Pancreas (tissue), 10 donors: Measurements from ENCODE around the gene DMAC2. TPM values are rescaled to one million over a fixed set of nuclear protein-coding genes. Genes with fewer than 3 reads are reported as not detected.
A peak's percentile ranks its signal among the peaks of the same experiment; 100 is the strongest.

ENCODE experiments used
- ATAC-seq, 4 donors: fragments of 200-7000 bp; cut with Tn5 transposase; one replicate each; pipeline versions ENCODE4 v1.8.0 to v1.9.1; 2020; ENCODE audit warnings: mild to moderate bottlenecking in 4 of 4, moderate library complexity in 4 of 4
- DNase-seq, 6 donors: peaks; one replicate each; pipeline ENCODE4 v3.0.0-alpha.2; 2020
- FAIRE-seq: peaks from 2 replicates; lab custom pipeline; 2012; peaks lifted over from hg19 to GRCh38; lab: Jason Lieb, UNC
- H3K27ac ChIP-seq, 4 donors: fragments of 200-600 bp; sonication (generic); 1 replicate in 3 of 4; 2 replicates in 1 of 4; pipeline versions ENCODE4 v1.5.0 to v1.8.0; 2020
- H3K27me3 ChIP-seq, 4 donors: fragments of 200-600 bp; one replicate each; pipeline ENCODE4 v1.8.0; 2021
- H3K36me3 ChIP-seq, 3 donors: fragments of 200-600 bp; sonication (generic) in 1 of 3; one replicate each; pipeline versions ENCODE4 v1.5.0 to v1.8.0; 2020 to 2021
- H3K4me1 ChIP-seq, 3 donors: fragments of 200-600 bp; one replicate each; pipeline ENCODE4 v1.8.0; 2021
- H3K4me3 ChIP-seq, 4 donors: fragments of 200-600 bp; sonication (generic) in 2 of 4; one replicate each; pipeline versions ENCODE4 v1.5.0 to v1.8.0; 2020 to 2021
- H3K9me3 ChIP-seq, 4 donors: fragments of 200-600 bp; one replicate each; pipeline ENCODE4 v1.8.0; 2021
- WGBS, 2 donors: extraction: QIAGEN DNeasy Blood & Tissue Kit; methylation state at CpG; one replicate each; pipeline ENCODE4 v1.1.7; 2013; 5-methylcytosine and 5-hydroxymethylcytosine counted together
- intact Hi-C, 3 donors: fragments of 100-400 bp; cut with DNase I; formaldehyde crosslinking; loops; one replicate each; pipeline versions ENCODE4 v1.11.1 to v1.14.2; 2022
- polyA plus RNA-seq, 2 donors: library from polyadenylated mRNA; stranded (reverse); fragments of 200-250 nt; gene quantifications; one replicate each; pipeline ENCODE4 v1.2.3, GENCODE V29; 2013
- total RNA-seq, 6 donors: library from RNA; stranded (reverse); fragmentation: NEBNext Ultra II Directional in 4 of 6; extraction: Animal tissue kit (Norgen Biotek cat#: 25700) in 4 of 6; gene quantifications; one replicate each; pipeline versions ENCODE4 v1.2.1 to v1.2.4, GENCODE V29; 2021 to 2023
- TF ChIP-seq, protein P1 (sequence below), 4 donors: fragments of 200-600 bp; sonication (generic) in 3 of 4; IDR thresholded peaks; one replicate each; pipeline versions ENCODE4 v1.5.0 to v1.8.0; 2021; ENCODE audit warnings: antibody characterized with exemption in 4 of 4
- donor health status: healthy with polysubstance abuse.
- donor health status: DM: no; HTN: no; CAD: no; lungs with moderate emphysema.
- donor health status: DM: no; HTN: no; CAD: no.
- donor health status: control.
- donor health status: control.
- donor health status: Bipolar disorder and iron deficiency.
- donor health status: DM: yes; HTN: yes; CAD: no.
- donor health status: DM: no; HTN: no; CAD: no.
- donor health status: DM: no; HTN: no; CAD: no.
- donor health status: DM: yes; HTN: yes; CAD: no.

The DMAC2 gene
- total and polyA plus RNA-seq, 8 donors, result 16.2 to 25.5 (median 23.9) TPM

DNA sequence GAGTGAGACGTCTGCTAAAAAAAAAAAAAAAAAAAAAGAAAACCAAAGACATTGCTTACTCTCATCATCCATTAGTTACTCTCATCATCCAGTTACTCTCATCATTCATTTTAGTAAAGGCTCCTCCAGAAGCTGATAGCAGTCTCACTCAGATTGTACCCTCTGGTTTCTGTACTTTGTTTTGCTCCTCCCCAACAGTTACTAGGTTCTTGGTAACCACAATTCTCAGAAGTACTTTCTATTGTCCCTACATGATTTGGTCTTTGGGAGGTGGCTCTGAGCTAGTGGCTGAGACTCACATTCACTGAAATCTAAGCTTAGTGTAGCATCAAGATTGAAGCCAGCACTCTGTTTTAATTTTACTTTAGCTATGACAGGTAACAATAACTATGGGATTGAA is 17.5 kb upstream of the DMAC2 start:
- Histone ChIP-seq H3K27ac (no peak overlapping the region), H3K4me3 (no peak overlapping the region), H3K4me1 (peaks cover 0 to 3% (median 0%) of the 10 kb centered on the region in 3 donors), H3K36me3 (no peaks in the 10 kb centered on the region), H3K27me3 (peaks cover 0 to 9% (median 0%) of the 10 kb centered on the region in 4 donors), H3K9me3 (no peaks in the 10 kb centered on the region)
- FAIRE-seq (no peak), ATAC-seq (no peak), DNase-seq (no peak)
- 50% methylated on average over 1 of the region's 1 CpG for WGBS, 2 donors
- intact Hi-C loops, result loop anchor here in 1 of 3 donors (10.0 kb wide), 1 partner anchor 68 kb away; no protein-coding TSS in a partner anchor
- TF ChIP-seq, protein P1, sequence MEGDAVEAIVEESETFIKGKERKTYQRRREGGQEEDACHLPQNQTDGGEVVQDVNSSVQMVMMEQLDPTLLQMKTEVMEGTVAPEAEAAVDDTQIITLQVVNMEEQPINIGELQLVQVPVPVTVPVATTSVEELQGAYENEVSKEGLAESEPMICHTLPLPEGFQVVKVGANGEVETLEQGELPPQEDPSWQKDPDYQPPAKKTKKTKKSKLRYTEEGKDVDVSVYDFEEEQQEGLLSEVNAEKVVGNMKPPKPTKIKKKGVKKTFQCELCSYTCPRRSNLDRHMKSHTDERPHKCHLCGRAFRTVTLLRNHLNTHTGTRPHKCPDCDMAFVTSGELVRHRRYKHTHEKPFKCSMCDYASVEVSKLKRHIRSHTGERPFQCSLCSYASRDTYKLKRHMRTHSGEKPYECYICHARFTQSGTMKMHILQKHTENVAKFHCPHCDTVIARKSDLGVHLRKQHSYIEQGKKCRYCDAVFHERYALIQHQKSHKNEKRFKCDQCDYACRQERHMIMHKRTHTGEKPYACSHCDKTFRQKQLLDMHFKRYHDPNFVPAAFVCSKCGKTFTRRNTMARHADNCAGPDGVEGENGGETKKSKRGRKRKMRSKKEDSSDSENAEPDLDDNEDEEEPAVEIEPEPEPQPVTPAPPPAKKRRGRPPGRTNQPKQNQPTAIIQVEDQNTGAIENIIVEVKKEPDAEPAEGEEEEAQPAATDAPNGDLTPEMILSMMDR (IDR thresholded peaks at IDR 0.05), result no peak

DNA sequence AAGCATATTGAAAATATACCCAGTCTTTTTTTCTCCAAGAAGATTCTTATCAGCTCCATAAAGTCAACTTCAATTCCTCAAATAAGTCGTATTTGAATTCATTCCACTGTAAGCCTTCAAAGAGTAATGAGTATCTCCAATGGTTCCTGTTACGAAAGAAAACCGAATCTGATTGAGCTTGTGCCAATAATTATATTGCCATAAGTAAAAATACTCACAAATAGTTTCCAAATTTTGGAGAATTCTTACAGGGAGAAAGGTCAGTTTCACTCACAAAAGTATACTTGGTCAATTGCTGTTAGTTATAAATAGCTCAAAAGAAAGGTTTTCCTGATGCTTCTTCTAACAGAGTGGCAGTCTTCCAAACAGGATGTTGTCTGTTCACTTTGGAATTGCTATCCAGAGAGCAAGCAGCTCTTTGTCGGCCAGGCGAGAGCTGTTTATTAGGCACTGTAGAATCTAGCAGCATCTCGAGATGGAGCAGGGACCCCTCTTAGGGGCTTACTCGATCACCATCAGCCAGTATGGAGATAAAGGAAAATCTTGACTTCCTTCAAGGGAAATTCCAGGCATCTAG is 16.7 kb upstream of the DMAC2 start:
- peaks cover 0 to 3% (median 0%) of the 10 kb centered on the region in 3 donors for H3K4me1 ChIP-seq
- no peaks in the 10 kb centered on the region for H3K36me3 ChIP-seq
- DNase-seq (no peak), ATAC-seq (peak in 1 of 4 donors; percentile 61), FAIRE-seq (no peak)
- H3K9me3 ChIP-seq, result no peaks in the 10 kb centered on the region
- TF ChIP-seq, protein P1 (IDR thresholded peaks at IDR 0.05), result no peak
- H3K4me3 ChIP-seq, result no peak overlapping the region
- intact Hi-C loops, result loop anchor here in 1 of 3 donors (10.0 kb wide), 1 partner anchor 68 kb away; no protein-coding TSS in a partner anchor
- H3K27me3 ChIP-seq, result peaks cover 0 to 9% (median 0%) of the 10 kb centered on the region in 4 donors
- 18 to 31% methylated on average over 7 of the region's 7 CpGs for WGBS, 2 donors
- H3K27ac ChIP-seq, result peak overlapping the region in 2 of 4 donors; percentile 10 to 41

DNA sequence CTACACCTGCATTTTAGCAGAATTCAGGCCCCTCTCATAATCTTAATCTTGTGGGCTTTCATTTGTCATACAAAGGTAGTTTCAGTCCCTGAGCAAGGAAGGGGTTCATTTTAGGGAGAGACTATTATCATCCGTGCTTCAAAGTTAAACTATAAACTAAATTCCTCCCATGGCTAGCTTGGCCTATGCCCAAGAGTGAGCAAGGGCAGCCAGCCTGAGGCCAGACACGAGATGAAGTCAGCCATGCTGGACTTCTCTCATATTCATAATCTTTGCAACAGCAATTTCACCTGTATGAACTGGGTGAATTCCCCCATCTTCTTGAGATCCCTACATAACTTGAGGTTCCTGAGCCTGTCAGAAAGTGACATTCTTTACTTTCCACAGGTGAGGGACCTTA is 16.2 kb upstream of the DMAC2 start:
- Histone ChIP-seq H3K36me3 (no peaks in the 10 kb centered on the region), H3K4me1 (peaks cover 0 to 3% (median 0%) of the 10 kb centered on the region in 3 donors), H3K9me3 (no peaks in the 10 kb centered on the region), H3K27me3 (peaks cover 0 to 9% (median 0%) of the 10 kb centered on the region in 4 donors), H3K4me3 (no peak overlapping the region), H3K27ac (peak overlapping the region in 2 of 4 donors; percentile 10 to 41)
- no peak for DNase-seq
- TF ChIP-seq, protein P1 (IDR thresholded peaks at IDR 0.05), result no peak
- ATAC-seq, result peak in 2 of 4 donors; percentile 37 to 50
- 2 to 7% methylated on average over 2 of the region's 2 CpGs for WGBS, 2 donors
- no peak for FAIRE-seq
- intact Hi-C loops, result loop anchor here in 1 of 3 donors (10.0 kb wide), 1 partner anchor 69 kb away; no protein-coding TSS in a partner anchor

DNA sequence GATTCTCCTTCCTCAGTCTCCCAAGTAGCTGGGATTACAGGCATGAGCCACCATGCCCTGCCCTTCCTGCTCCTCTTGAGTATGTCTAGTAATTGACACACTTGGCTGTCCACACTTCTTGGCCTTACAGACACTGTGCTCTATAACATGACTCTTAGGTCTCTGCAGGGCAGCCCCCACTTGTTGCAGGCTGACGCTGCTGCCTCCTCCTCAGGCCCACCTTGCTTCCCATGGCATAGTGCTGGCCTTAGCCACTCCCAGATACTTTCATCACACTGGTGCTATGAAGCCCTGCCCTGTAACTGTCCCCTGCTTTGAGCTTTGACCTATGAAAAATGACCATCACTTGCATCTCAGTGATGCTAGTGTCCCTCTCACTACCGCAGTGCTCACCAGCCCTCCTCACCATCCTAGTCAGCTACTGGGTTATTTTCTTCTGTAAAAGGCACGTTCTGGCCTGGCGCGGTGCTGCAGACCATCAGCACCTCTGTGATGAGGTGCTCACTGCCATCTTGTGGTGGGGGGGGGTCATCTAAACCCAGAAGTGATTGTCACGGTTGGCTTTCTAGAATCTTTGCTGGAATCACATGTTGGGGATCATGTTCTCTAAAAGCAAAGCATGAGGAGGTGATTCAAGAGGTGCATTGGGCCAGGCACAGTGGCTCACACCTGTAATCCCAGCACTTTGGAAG is 13.0 kb upstream of the DMAC2 start:
- Histone ChIP-seq H3K27me3 (no peaks in the 10 kb centered on the region), H3K36me3 (no peaks in the 10 kb centered on the region), H3K4me3 (no peak overlapping the region), H3K9me3 (no peaks in the 10 kb centered on the region), H3K4me1 (peaks cover 0 to 3% (median 0%) of the 10 kb centered on the region in 3 donors), H3K27ac (no peak overlapping the region)
- ATAC-seq (no peak), DNase-seq (no peak), FAIRE-seq (no peak)
- TF ChIP-seq, protein P1 (IDR thresholded peaks at IDR 0.05), result no peak
- 50 to 68% methylated on average over 6 of the region's 6 CpGs for WGBS, 2 donors
- intact Hi-C loops, result loop anchor here in 1 of 3 donors (10.0 kb wide), 1 partner anchor 72 kb away; no protein-coding TSS in a partner anchor
